Activated CD4-positive, CD25-positive, alpha-beta regulatory T cell (primary cell): ENCODE results near the gene FOXP2.
"Not testable (repeated sequence)": the region's sequence is repeated elsewhere in the genome, so short reads cannot be mapped to it uniquely, and the experiment has no call there.

Experiments
- DNase-seq, 4 experiments: peaks; one replicate each; lab custom pipeline; 2025; lab: John Stamatoyannopoulos, UW

Gene FOXP2

DNA sequence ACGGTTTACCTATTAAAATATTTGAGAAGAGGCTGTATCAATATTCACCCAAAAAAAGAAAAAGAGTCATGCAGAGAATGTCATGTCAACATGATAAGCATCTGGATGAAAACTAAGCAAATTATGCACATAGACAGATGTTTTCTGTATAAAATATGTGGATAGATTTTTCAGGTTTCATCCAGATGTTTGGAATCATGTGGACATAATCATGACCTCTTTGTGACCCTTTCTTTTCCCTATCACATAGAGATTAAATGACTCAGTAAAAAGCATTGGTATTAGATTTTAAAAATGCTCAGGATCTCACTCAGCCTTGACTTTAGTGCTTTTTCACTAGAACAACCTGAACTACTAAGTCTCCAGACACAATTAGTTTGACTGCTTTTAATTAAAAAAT lies 90.0 kb downstream of the FOXP2 start:
- DNase-seq = no peak

DNA sequence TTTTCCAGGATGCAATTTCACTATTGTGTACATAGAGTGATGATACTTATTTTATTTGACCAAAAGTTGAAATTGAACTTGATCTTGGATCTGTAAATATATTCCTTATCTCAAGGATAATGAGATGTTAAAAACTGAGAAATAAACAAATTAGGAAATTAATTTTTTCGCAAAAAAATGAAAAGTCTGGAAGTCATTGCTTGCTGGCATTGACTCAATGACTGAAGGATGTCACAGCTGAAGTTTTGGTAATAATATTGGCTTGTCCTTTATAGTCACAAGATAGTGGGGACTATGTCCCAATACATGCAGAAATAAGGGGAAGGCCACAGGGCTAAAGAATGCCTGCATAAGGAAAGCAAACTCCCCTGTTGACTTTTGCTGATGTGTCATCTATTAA lies 92.8 kb downstream of the FOXP2 start:
- DNase-seq = no peak

DNA sequence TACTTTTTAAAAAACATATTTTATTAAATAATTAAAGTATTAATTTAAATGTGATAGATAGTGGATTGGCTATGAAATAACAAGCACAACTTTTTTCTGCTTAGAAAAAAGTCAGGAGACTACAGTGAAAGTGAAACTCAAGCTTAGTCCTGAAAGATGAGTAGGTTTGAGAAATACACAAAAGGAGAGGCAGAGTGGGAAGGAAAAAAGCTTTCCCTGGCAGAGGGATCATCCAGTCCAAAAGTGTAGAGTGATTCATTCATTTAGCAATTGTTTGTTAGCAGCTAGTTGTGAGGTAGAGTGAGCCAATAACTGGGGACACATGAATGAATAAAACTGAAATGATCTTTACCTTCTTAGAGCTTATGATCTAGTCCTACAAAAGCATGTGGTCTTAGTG lies 93.5 kb downstream of the FOXP2 start:
- DNase-seq = no peak

DNA sequence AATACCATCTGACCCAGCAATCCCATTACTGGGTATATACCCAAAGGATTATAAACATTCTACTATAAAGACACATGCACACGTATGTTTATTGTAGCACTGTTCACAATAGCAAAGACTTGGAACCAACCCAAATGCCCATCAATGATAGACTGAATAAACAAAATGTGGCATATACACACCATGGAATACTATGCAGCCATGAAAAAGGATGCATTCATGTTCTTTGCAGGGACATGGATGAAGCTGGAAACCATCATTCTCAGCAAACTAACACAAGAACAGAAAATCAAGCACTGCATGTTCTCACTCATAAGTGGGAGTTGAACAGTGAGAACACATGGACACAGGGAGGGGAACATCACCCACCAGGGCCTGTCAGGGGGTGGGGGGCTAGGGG lies 96.2 kb downstream of the FOXP2 start:
- not testable (repeated sequence) for DNase-seq

DNA sequence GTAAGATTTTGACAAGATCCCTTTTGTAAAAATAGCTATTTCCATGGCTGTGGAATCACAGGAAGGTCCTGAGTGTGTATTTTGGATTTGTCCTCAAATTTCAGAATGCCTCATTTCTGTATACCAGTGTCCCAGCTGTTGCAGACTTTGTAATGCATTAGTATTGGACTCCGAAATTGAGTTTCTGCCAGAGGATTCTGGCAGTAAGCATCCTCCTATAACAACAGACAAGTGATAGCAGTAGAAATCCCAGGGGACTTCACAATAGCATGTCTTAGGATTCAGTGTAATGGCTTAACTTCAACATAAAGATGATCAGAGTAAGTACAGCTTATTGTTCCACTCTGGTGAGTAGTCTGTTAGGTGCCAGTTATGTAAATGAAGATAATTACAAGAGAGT lies 104.6 kb downstream of the FOXP2 start:
- no peak for DNase-seq

DNA sequence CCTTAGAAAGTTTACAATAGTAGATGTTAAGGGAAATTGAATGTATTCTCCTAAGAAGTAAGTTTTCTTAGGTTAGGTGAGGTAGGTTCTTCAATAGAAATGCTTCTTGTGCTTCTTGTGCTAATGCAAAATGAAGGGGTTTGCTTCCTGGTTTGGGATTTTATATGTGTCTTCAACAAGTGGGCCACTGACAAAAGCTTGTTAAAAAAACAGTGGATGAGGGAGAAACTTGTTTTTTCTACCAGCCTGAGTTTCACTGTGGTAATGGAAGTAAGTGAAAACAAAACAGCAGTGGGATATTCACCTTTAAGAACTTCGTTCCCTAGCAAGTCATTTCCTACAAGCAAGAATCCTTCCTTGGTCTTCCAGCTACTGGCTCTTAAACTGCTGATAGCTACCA lies 107.5 kb downstream of the FOXP2 start:
- no peak for DNase-seq

DNA sequence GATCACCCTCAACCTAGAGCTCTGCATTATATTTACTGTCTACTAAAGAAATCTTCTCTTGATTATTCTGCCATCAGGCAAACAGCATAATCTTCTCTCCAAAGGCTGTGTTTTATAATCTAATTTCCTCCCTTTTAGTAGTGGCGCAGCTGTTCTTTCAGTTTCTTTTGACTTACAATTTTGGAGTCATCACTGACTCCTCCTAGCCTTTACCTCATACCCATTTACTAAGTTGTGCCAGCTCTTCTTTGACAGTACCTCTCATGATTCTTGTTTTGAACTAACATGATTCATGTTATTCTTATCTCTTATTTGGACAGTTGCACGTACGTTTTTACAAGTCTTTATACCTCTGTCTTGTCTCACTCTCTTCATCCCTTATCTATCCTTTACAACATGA lies 113.0 kb downstream of the FOXP2 start:
- DNase-seq = no peak

DNA sequence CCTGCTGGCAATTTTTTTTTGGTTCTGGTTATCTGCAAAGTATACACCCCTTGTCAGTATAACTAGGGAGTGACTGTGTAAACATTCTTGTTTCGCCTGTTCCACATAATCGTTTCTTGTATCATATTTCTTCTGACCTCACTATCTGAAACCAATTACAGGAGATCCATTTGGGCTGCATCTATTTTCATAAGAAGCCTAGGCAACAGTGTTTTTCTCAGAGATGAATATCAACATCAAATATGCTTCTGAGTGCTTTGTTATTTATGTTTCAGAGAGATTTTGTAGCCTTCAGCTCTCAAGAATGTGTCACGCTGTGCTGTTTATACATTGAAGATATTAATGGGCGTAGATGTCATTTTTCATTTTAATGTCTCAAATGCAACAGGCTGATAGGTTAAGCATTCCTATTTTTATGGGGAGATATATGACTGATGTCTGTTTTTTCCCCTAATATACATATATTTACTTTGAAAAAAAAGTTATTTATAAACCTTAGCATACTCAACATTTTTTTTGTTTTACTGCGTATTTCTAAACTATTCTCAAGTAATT lies 115.5 kb downstream of the FOXP2 start:
- DNase-seq = no peak

DNA sequence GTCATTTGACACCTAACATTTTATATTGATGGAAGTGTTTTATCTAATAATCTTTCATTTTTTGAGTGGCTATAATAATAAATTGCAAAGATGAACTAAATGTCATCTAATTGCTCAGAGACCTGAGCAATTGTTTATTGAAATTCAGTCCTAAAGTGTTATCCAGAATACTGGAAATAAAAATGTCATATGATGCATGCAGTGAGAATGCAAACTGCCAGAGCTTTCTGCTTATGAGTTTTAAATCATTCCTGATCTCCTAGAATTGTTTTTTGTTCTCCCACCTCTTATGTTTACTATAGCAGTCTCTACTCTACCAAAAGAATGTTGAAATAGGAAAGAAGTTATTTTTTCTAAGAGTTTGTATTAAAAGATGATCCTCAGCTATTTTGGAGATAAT lies 116.7 kb downstream of the FOXP2 start:
- DNase-seq = no peak

DNA sequence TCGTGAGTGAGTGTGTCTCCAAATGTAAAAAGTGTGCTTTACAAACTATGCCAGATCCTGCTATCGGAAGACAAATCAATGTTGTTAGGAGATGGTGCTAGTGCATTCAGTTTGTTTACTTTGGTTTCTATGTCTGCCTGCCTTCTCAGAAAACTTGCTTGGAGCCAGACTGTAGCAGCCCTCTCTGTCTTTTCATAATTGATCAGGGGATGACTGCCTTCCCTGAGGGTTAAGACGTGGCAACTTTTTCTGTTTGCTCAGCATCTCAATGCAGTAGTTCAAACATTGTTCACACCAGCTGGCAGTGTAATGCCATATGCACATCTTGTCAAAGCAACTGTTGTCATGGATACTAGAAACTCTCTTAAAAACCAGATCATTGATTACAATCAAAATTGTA lies 118.5 kb downstream of the FOXP2 start:
- DNase-seq = no peak

DNA sequence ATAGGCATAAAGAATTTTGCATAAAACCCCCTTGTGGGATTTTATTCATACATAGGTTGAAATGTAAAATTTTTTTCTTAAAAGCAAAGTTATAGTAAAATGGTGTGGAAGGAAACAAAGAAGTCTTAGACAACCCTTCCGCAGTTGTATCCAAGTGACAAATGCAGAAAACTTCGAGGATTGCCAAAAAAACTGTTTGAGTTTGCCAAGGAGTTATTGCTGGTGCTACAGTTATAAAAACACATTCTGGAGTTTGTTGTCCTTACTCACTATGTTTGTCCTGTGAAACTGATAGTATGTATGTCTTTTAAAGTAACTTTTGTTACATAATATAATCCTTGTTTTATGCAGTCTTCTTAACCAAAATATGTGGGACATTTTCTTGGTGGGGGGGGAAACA lies 120.3 kb downstream of the FOXP2 start:
- no peak for DNase-seq

DNA sequence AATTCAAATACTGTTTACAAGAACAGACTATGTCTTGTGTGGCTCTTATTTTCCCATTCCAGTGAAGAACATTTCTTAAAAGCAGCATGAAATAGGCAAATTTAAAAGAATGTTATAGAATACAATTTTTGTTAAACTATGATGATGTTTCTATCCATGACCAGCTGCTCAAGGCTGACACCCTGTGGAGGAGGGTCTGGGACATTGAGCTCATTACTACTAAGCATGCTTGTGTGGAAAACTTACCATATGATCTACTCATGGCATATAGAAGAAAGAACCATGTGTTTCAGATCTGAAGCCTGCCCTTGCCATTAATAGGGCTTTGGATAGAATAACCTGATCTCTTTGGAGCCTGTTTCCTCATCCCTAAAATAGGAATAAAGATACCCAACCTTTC lies 125.0 kb downstream of the FOXP2 start:
- no peak for DNase-seq

DNA sequence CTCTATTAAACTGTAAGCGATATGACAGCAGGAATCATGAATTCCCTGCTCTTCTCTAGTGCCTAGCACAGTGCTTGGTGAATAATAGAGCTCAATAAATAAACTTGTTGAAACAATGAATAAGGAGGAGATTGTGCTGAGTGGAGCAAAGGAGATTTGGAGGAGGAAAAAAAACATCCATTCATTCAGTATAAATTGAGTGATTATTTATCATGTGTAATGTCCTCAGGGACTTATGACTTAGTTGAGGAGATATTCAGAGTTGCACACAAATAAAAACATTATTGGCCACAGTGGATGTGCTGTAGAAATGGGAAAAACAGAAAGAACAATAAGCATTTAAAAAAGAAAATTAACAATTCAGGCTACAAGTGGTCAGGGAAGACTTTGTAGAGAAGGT lies 125.7 kb downstream of the FOXP2 start:
- DNase-seq = no peak

DNA sequence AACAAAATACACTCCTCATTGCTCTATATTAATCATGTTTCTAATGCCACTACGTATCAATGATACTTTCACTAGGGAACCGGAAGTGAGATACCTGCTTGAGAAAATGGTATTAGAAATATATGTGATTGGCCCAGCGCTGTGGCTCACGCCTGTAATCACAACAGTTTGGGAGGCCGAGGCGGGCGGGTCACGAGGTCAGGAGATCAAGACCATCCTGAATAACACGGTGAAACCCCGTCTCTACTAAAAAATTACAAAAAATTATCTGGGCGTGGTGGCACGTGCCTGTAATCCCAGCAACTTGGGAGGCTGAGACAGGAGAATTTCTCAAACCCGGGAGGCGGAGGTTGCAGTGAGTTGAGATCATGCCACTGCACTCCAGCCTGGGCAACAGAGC lies 132.7 kb downstream of the FOXP2 start:
- DNase-seq = not testable (repeated sequence)

DNA sequence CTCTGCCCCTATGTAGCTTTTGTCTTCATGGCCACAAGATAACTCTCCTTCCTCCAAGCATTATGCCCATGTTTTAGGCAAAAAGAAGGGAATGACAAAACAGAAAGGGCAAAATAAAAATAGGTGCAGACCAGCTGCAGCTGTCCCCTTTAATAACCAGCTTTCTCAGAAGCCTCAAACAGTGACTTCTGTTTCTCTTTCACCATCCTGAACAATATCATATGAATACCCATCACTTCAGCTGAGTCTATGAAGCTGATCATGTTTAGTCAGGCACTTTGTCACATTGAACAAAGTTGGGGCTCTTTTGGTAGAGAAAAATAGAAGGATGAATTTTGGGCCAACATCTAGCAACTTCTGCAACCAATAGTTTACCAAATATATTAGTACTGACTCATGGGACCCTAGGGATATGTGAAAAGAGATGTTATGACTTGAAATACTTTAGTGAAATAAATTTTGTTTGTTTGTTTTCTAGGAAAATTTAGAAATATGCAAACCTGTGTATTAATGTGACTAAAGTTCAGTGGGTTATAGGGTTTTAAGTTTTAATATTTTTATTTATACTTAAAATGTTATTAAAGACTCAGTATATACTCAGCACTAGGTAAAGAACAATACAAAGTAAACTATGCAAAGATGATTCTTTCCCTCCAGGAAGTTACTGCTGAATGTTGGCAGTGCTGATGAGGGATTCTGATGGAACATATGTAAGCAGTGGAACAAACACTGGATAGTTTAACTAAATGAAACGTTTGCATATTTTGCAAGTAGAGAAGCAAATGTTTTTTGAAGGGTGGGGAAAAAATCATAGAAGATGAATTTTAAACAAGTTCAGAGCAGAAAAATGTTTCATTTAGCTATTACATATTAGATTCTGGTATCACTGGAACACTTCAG lies 133.7 kb downstream of the FOXP2 start:
- no peak for DNase-seq

DNA sequence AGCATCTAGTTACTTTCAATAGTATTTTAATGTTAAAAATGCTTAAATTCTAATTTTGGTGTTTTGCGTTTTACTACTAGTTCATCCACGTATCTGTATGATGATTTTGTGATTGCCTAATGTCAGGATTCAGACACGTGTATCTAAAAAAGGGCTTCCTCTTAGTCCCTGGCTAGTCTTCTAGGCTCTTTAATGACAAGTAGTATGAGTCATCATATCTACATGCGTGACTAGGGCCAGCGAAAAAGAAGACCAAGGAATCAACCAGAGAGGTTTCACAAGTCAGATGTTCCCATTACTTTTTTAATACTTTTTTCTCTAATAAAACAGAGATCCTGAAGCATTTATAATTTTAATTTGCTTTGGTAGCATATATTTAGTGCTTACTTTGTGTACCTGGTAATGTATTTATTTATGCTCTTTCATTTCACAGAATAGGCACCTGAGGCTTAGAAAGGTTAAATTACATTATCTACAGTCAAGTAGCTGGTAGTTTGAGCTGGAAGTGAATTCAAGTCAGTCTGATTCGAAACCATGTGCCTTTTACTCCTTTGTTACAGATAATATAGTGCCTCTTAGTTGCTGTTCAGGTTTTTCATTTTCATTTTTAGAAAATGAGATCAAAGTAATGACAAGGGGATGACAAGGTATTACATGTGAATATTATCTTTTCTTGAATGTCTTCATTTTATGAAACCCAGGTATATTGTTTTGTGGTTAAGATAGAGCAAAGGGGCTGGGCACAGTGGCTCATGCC lies 140.3 kb downstream of the FOXP2 start:
- DNase-seq = no peak

DNA sequence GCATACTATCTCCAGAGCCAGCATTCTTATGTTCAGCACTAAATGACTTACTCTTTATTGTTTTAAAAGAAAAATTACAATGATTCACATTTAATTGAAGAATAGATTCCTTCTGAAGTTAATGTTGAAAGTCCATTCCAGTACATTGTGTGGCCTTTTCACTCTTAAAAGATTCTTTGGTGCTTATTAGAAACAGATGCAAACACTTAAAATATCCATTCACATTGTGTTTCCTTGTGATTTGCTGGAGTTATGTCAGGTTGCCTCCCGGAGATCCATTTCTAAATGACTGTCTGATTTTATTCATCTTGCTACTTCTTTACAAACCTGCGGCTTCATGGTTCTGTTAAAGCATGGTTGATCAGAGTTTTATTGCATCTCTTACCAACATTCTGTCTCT lies 152.8 kb downstream of the FOXP2 start:
- no peak for DNase-seq

DNA sequence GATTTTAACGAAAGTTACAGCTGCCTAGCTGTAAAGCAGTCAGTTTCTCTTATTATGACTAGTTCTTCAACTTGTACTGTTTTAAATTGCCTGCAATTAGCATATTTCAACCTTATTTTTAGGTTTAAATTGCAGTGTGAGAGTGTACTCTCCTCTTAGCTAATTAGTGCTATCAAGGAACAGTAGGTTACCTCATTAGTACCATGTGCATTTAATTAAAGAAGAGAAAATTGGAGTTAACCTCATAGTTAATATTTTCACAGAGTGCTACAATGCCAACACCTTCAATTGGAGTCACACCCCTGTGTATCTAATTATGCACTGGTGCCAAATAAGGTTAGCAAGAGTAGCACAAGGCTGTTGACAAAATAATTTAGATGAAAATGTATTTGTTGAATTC lies 154.6 kb downstream of the FOXP2 start:
- no peak for DNase-seq

DNA sequence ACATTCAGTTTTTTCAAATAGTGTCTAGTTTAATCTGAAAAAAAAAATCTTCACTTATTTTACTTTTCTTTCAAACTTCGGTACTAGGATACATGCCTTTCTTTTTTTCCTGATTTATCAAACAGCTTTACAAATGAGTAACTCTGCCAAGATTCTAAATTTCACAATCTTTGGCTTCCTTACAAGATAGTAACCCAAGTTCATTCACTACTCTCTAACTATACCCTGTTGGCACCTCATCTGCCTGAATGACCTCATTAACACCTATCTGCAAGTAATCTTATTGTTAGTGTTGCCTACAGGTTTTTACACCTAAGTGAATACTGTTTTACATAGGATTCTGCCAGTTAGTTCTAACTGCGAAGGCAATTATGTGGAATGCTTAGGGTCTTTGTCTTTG lies 159.8 kb downstream of the FOXP2 start:
- no peak for DNase-seq

DNA sequence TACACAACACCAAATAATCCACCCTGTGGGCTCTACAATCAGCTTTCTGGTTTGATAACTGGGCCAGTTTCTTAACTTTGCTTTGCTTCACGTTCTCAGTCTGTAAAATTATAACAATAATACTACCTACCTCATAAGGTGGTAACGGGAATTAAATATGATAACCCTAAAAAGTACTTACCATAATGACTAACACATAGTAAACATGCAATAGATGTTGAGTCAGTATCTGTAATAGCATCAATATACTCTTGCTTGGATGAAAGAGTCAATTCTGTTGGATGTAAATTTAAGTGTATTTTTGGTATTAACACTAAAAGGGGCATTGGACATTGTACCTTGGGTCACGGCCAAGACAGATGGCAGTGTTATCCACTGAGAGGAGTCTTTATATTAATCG lies 160.5 kb downstream of the FOXP2 start:
- DNase-seq = no peak

DNA sequence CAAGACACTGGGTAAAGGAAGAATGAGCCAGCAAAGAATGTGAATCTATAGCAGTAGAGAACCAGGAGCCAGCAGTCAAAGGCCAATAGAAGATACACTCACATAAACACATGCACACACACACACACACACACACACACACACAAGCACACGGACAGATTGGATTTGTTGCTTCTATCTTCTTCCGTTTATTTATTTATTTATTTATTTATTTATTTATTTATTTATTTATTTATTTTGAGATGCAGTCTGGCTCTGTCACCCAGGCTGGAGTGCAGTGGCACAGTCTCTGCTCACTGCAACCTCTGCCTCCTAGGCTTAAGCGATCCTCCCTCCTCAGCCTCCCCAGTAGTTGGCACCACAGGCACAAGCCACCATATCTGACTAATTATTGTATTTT lies 166.3 kb downstream of the FOXP2 start:
- DNase-seq = not testable (repeated sequence)

DNA sequence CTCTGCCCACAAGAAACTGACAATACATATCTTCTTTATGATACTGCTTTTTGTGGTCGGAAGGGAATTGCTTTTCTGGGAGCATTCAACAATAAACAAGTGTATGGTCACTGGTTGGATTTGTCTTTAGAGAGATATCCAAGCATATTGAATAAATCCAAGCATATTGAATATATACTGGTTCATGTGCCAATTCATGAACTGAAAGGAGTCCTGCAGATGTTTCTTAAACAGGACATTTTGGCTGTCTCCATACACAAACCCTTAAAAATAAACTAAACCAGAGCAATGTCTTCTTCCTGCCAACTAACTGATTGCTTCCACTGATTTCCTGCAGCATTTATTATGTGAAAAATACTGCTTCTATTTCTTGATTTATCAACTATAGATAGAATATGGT lies 173.9 kb downstream of the FOXP2 start:
- DNase-seq = no peak

DNA sequence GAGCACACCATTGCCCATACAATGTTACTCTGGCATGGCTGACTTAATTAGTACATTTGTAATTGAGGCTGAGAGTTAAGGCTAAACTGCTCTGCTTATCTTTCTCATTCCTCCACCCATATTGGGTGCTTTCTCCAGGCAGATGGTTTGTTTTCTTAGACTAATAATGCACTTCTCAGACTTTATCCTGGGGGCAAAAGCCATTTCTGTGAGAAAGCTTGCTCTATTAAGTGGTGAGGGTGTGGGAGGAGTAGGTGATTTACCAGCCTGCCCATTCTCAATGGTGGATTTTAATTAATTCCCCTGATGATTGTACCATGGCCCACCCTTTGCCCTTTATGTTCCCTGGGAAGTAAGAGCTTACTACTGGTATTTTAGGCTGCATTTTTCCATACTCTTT lies 174.8 kb downstream of the FOXP2 start:
- DNase-seq = no peak
